GM10266 (cell line): ENCODE measurements around the gene ZNF148.
A peak's percentile ranks its signal among the peaks of the same experiment; 100 is the strongest.

ENCODE experiments used
- DNase-seq: peaks from one replicate; pipeline ENCODE4 v3.0.0; 2012; ENCODE audit errors: extremely low spot score
- CTCF ChIP-seq: IDR thresholded peaks from 2 replicates; pipeline ENCODE4 v1.5.1; 2012; ENCODE audit warnings: mild to moderate bottlenecking, low read depth; ENCODE audit not compliant: control insufficient read depth, insufficient read depth; ENCODE audit errors: missing control alignments

Gene ZNF148

DNA sequence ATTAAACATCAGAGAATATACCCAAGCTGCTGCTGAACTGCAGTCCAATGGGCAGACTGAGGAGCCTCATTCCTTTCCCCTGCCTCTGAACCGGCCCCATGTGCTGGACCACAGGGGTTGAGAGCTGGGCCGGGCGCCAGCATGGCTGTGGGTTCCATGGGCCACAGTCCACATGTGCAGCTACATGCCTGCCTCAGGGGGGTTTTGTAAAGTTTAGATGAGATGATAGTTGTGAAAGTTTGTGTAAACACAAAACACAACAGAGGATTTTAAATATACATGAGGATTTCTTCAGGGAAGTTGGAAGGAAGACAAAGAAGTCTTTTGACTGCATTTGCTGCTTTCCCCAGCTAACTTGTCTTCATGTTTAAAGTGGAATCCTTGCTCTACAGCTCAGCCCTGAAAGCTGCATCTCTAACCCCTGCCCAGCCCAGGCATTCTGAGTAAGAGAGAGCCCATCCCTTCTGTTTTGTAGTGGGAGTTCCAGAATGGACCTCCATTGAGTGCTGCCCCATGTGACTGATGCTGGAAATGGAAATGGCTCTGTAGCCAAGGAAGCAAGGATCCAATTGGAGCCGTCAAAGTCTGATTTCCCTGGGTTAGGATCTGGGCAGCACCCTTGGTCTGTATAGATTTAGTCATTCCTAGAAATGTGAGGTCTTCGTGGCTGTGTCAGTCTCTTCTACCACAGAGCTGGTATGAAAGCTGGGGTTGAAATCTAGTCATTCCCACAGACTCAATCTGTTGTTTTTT is 180.1 kb downstream of the ZNF148 start:
- DNase-seq = no peak
- TF ChIP-seq CTCF = no peak

- no peak for TF ChIP-seq CTCF
- no peak for DNase-seq
Observed at GRCh38 chr3:125194061-125194848, 180.9 kb downstream of the ZNF148 start.

- DNase-seq = peak; percentile 71
- TF ChIP-seq CTCF = peak; percentile 66
Observed at GRCh38 chr3:125192190-125193035, 182.7 kb downstream of the ZNF148 start.

GRCh38 chr3:125191730-125192129 is 183.4 kb downstream of the ZNF148 start:
- no peak for DNase-seq
- no peak for TF ChIP-seq CTCF

GRCh38 chr3:125191256-125191655 is 183.9 kb downstream of the ZNF148 start:
- no peak for DNase-seq
- TF ChIP-seq CTCF = no peak

- no peak for TF ChIP-seq CTCF
- no peak for DNase-seq
Observed at GRCh38 chr3:125190786-125191185, 184.3 kb downstream of the ZNF148 start.
